HPDE6-E6E7 (cell line): ENCODE results near the gene SNRPB2.

Source experiments
- DNase-seq: peaks from one replicate; pipeline ENCODE4 v3.0.0; 2011; ENCODE audit warnings: missing footprints; ENCODE audit errors: extremely low spot score

The SNRPB2 gene

DNA sequence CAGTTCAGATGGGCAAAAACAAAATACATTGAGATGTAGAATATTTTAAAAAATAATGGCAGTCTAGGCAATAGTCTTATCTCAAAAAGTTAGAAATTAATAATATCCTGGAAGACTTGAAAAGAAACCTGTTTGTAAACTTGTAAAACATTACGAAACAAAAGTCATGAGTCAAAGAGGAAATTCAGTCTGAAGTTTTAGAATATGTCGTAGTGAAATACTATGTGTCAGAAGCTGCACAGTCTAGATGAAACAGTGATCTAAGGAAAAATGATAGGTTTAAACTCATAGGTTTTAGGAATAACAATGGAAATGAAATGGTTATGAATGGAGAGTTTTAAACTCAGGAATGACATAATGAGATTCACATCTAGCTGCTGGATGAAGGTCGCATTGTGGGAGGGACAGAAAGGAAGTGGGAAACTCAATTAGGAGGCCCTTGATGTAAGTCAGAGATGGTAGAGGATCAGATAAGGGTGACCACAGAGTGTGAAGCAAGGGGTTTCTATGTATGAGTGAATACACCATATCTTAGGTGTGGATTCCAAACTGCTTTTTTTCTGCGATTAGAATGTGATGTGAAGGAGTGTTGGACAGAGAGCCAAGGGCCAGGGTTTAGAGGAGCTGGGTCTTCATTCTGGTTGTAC is 2.8 kb downstream of the SNRPB2 start:
- DNase-seq: no peak

DNA sequence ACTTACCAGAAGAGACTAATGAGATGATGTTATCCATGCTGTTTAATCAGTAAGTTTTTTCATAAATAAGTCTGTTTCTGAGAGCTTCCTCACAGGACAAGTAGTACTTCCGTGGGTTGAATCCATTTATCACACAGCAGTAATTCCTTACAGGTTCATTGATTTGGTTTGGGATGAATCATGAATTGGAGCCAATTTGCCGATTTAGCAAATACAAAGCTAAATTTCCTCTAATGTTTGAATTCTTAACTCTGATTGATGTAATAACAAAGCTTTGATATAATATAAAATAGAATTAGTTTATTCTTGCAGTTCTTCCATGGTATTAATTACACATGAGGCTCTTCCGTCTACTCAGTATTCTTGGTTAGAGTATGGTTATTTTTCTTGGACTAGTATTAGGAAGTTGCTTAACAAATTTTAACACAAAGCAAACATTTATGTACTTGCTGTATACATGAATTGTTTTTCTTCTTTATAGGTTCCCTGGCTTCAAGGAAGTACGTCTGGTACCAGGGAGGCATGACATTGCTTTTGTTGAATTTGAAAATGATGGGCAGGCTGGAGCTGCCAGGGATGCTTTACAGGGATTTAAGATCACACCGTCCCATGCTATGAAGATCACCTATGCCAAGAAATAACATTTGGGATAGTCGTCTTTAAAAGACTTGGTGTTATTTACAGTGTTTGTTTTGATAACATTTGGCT is 10.7 kb downstream of the SNRPB2 start:
- DNase-seq: no peak

DNA sequence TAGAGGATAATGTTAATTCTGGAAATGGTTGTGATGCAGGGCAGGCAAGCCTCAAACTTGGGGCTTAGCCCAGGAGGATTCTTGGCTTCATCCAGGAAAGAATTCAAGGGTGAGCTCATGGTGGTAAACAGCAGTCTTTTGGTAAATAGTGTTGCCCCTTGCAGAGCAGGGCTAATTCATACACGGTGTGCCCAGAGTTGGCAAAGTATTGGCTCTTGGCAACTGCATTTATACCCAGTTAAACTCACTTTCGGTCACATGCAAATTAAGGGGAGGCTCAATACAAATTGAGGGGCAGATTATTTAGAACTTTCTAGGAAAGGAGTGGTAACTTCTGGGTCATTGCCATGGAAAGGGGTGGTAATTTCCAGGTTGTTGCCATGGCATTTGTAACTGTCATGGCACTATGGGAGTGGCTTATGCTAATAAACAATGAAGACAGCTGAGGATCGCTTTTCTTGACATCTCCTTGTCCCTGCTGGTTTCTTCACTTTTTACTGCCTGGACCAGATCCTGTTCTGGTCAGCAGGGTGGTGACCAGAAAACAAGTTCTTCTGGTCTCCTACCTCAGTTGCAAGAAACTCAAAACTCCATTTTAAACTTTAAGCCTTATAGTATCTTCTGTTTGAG is 14.5 kb downstream of the SNRPB2 start:
- DNase-seq: no peak

DNA sequence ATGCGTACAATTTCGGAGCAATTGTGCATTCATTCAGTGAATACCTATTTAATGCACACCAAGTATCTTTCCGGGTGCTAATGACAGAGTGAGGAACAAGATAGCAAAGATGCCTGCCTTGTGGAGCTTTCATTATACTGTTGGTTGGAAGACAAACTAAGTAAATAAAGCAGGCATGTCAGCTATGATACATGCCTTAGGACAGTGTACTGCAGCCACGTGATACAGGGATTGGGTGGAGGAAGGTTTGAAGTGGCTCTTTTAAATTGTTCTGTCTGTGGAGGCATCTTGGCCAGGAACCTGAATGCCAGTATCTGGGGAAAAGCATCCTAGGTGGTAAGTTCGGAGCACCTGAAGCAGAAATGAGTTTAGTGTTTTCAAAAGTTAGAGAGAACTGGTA is 15.4 kb downstream of the SNRPB2 start:
- DNase-seq: no peak

DNA sequence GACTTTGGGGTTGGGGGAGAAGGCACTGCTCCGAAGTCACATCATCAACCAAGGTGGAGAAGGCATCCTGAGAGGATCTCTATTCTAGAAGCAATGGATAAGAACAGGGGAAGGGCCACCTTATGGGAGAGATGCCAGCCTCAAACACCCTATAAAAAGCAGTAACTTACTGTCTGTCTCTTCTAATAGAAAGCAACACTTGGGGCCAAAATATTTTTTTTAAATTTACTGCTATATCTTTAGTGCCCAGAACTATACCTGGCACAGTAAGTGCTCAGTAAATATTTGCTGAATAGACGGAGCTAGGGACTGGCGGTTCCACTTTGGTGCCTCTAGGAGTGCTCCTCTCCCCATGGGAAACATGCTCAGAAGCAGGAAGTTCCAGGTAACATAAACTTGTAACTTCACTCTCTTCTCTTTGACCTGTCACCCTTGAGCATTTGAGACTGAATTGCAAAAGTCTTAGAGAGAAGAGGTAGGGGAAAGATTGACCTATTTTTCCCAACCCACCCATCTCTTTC is 17.5 kb downstream of the SNRPB2 start:
- no peak for DNase-seq

DNA sequence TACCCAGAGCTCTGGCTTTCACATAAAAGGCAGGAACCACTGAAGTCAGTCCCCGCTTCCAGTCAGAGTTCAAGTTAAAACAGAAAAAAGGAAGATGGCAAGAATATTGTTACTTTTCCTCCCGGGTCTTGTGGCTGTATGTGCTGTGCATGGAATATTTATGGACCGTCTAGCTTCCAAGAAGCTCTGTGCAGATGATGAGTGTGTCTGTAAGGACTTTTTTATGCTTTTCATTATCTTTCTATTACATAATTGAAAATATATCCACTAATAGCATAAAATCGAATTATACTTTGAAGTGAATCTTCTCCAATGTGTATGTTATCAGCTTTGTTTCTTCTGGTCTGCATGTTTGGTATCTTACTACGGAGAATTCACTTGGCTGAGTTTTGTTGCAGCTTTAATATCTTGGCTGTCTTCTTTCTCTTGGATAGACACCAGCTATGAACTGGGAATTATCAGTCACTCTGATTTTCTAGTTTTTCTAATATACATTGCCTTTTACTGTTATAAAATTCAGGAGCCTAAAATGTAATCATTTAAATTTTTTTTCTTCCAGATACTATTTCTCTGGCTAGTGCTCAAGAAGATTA is 18.6 kb downstream of the SNRPB2 start, which contains the start of gene OTOR:
TSS of gene OTOR (plus strand) at position 51 of the 593 bp plus-strand sequence. CDS start at position 95, 44 bp downstream.
- DNase-seq: no peak

DNA sequence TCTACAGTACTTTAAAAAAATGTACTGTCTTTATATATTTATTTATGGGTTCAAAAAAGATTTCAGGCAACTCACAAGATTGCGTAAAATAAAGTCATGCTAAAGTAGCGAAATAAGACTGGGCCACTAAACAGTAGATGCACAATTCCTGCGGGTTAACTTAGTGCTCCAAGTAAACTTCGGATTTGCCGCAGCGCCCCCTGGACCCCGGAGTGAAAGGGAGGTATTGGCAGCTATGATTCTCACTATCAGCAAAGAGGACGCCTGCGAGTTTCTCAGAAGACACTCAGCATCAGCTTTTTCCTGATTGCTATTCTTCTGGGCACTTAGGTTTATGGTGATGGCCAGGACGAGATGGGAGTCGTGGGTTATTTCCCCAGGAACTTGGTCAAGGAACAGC is 19.7 kb downstream of the SNRPB2 start:
- DNase-seq: no peak

DNA sequence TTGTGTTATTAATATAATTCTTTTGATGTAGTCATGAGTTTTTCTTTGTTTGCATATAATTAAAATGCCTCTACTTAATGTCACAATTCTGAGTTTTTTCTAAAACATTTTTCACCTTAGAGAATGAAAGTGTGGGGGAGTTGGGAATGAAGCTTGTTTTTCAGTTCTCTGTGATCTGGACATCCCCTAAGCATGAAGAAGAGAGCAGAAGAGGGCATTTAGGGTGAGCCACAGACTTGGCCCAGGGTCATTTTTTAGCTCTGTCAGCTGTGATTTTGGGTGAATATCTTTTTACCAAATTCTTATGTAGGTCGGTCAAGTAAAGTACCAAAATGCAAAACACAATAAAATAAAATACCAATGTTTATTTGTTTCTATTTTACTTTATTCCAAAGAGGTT is 22.3 kb downstream of the SNRPB2 start:
- DNase-seq: no peak

DNA sequence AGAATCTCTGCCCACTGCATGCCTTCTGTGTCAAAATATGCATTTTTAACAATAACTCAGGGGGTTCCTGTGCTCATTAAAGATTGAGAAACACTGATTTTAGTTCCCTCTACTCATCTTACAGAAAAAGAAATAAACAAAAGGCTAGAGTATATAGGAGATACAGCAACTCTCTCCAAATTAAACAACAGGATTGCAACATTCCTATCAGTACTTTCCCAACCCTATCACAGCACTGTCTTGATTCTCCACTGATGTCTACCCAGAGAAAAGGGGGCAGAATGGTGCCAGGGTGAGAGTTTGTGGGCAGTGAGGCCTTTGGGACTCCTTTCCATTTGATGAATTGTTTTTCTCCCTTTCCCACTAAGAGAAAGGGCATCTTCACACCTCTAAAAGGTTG is 23.1 kb downstream of the SNRPB2 start:
- DNase-seq: no peak

DNA sequence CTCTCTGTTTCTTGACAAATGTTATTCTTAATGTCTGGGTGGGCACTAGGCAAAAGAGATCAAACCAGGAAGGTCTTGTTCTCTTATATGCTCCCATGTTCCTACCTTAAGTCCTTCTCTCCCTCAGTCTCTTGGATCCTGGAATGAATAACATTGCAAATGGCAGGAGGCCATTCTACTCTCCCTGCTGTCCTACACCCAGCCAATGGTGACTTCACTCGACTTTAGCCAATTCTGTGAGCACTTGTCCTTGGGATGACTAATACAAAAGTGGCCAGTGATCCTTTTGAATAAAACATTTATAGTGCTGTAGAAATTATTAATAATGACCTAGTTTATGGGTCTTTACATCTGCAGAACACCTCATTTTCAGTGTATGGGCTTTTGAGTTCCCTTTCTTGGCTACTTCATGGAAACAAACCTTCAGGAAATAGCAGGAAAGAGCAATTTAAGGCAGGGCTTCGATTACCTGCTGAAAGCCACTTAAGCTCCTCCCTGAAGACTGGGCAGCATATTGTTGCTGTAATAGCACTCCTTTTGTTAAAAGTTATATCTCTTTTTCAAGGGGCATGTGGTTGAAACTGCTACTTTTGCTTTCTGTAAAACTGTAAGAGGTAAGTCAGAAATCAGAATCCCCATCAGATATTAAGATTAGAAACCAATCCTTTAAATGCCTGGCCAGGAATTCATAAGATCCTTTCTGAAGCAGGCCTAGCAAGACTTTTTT is 28.8 kb downstream of the SNRPB2 start:
- no peak for DNase-seq

DNA sequence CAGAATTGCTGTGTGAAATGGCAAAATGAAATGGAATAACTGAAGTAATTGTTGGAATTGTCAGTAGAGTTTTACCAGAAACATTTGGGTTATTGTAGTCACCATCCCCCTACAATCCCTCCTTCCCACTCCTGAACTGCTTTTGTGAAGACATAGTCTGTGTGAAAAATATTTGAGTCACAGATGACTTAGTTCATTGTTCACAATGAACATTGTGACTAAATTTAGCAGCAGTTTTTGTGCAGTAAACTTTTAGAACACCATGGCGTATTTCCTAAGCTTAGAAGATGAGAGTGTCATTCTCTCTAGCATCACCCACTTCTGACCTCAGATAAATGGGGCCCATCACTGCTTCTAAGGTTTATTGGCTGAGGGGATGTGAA is 29.3 kb downstream of the SNRPB2 start:
- DNase-seq: no peak

DNA sequence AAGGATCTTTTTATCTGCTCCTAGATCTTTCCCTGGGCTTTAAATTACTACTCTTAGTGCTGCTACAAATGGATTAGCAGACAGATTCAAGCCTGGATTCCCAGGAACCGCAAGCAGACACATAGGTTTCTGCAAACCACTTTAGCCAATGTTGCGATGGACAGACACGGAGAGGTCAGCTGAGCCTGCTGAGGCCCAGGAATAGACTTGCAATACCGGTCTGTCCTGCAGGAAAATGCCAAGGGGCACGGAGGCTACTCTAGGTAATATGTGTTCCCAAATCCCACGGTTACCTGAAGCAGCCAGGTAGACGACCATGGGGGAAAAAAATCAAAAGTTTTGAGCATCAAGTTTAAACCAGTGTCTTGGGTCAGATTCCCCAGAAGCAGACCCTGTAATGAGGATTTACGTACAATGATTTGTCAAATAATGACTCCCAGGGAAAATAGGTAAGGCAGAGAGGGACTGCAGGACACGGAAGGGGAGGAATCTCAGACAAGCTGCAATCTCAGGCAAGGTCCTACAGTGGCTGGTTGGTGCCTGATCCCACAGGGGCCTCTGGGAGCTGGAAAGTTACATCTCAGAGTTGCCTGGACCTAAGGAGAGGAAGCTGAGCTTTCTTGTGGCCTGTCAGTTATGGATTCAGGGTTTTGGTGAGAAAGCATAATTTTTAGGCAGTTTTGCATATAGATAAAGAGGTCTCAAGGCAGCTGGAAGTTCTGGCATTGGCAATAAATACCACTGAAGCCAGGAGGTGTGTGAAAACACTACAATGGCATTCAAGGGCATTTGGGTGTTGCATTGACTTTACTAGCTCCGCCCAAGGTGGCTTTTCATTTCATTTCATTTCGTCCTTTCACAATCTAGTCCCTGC is 30.8 kb downstream of the SNRPB2 start:
- no peak for DNase-seq

DNA sequence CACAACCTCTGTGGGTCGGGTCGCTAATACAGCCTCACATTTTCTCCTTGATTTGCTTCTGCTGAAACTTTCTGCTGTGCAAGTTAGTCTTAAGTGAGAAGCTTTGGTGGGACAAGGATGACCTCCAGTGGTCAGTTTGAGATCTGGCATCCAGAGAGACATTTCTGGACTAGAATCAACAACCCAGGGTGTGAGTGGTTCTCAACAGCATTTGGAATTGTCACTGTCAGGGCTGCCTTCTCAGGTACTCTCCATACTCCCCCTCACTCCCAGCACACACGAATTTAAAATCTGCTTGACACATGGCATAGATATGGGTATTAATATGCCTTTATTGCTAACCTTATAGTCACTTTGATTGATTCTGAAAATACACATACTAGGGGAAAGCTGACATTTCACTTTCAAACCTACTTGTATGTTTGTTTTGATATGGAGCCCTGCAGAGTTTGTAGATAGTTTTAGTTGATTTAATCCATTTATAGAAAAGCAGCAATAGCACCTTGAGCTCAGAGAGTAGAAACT is 31.5 kb downstream of the SNRPB2 start:
- DNase-seq: peak; percentile 84

DNA sequence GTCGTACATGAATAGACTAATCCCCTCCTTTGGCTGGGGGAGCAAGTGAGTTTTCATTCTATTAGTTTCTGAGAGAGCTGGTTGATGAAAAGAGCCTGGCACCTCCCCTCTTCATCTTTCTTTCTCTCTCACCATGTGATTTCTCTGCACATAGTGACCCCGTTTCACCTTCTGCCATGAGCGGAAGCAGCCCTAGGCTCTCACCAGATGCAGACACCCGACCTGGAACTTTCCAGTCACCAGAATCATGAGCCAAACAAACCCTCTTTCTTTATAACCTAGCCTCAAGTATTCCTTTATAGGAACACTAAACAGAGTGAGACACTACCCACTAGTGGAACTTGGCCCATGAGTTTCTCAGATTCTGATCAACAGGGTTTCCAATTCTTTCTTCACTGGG is 34.7 kb downstream of the SNRPB2 start:
- no peak for DNase-seq

DNA sequence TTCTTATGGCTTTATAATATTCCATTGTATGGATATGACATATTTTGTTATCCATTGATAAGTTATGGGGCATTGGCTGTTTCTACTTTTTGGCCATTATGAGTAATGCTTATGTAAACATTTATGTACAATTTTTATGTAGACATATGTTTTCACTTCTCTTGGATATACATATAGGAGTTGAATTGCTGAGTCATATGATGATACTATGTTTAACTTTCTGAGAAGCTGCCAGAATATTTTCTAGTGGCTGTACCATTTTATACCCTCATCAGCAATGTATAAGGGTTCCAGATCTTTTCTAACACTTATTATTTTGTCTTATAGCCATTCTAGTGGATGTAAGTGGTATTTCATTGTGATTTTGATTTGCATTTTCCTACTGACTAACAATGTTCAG is 41.4 kb downstream of the SNRPB2 start:
- DNase-seq: no peak

DNA sequence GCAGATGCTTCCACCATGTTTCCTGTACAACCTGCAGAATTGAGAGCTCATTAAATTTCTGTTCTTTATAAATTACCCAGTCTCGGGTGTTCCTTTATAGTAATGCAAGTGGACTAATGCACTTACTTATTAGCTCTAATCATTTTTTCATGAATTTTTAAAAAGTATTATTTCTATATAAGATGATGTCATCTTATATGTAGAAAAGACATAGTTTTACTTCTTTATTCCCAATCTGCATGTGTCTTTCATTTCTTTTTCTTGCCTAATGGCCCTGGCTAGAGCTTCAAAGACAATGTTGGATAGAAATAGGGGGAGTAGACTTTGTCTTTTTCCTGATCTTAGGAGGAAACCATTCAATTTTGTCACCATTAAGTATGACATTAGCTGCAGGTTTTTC is 46.1 kb downstream of the SNRPB2 start:
- DNase-seq: no peak

DNA sequence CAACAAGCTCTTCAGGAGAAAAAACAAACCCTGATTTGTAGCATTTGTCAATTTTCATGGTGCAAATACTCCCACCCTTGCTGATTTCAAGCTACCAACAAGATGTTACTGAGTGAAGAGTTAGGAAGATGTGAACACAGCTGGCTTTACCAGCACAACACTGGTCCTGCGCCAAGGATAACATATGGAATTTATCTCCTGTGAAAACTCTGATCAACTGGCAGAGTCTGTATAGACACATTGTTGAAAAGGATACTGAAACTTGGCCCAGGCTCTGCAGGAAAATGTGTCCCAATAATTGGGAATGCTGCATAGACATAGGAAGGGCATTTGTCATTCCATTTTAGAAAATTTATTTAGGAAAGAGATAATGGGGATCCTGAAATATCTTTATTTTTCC is 47.3 kb downstream of the SNRPB2 start:
- DNase-seq: no peak

DNA sequence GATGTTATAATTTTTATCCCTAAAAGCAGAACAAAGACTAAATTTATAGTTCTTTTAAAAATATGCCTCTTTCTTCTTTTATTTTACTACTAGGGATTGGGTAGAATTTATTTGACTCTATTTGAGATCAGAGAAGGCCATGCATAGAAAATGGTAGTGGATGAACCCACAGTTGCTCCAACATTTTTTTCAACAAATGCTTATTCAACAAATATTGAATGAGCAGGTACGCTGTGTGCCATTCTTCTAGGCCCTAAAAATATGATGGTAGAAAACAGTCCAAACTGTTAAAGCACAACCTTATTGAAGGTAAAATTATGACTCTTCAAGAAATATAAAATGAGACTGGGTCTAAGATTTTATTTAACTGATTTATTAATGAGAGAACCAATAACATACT is 48.3 kb downstream of the SNRPB2 start:
- DNase-seq: no peak

DNA sequence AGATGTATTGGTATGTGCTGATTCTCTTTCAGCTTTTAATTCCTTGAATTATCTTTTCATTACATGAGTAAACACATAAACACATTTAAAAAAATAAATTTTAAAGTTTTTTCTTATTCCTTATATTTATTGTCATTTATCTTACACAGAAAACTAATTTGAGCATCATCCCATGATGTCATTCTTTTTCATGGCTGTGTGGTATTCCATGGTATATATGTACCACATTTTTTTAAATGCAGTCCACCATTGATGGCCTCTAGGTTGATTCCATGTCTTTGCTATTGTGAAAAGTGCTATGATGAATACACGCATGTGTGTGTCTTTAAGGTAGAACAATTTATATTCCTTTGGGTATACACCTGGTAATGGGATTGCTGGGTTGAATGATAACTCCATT is 51.7 kb downstream of the SNRPB2 start:
- DNase-seq: no peak

DNA sequence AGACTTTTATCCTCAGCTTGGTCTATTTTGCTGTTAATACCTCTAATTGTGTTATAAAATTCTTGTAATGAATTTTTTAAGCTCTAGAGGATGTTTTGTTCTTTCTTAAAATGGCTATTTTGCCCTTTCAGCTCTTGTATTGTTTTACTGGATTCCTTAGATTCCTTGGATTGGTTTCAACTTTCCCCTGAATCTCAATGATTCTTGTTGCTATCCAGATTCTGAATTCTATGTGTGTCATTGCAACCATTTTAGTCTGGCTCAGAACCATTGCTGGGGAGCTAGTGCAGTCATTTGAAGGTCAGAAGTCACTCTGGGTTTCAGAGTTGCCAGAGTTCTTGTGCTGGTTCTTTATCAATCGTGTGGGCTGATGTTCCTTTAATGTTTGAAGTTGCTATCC is 55.4 kb downstream of the SNRPB2 start:
- DNase-seq: no peak
